T-helper 17 cell (primary cell): ENCODE measurements around the gene HDAC4. TPM values are rescaled to one million over a fixed set of nuclear protein-coding genes. Genes with fewer than 3 reads are reported as not detected.
A peak's percentile ranks its signal among the peaks of the same experiment; 100 is the strongest.

Experiments used
- ATAC-seq: fragments of 150-1000 bp; cut with Tn5 transposase; 2 replicates; pipeline ENCODE4 v1.10.0; 2021; ENCODE audit warnings: mild to moderate bottlenecking, moderate library complexity
- DNase-seq, 3 donors: peaks; one replicate each; pipeline versions ENCODE4 v3.0.0 to v3.0.0-alpha.2; 2020 to 2021
- H3K9me3 ChIP-seq: one replicate; pipeline ENCODE4 v1.7.0; 2013; ENCODE audit warnings: low read length, mild to moderate bottlenecking; ENCODE audit not compliant: control insufficient read depth, poor library complexity, severe bottlenecking
- H3K27ac Mint-ChIP-seq: one replicate; pipeline ENCODE4 v1.8.0; 2022; ENCODE audit warnings: mild to moderate bottlenecking, moderate library complexity, mixed read lengths
- H3K27me3 Mint-ChIP-seq: one replicate; pipeline ENCODE4 v1.8.0; 2022; ENCODE audit warnings: mixed read lengths
- H3K36me3 Mint-ChIP-seq: one replicate; pipeline ENCODE4 v1.8.0; 2022; ENCODE audit warnings: low read depth, mixed read lengths
- H3K4me1 Mint-ChIP-seq: one replicate; pipeline ENCODE4 v1.8.0; 2022; ENCODE audit warnings: mild to moderate bottlenecking, mixed read lengths
- H3K4me3 Mint-ChIP-seq: one replicate; pipeline ENCODE4 v1.8.0; 2022; ENCODE audit warnings: mild to moderate bottlenecking, moderate library complexity, mixed read lengths
- total RNA-seq, 4 donors: library from RNA in 2 of 4; stranded (reverse) in 2 of 4; gene quantifications; one replicate each; pipeline ENCODE4 v1.2.3 and lab custom pipeline; 2022 to 2026

HDAC4 gene
- total RNA-seq, 2 donors from 2014 or later, result 78.9 to 79.0 TPM

GRCh38 chr2:239345251-239345650, 55.6 kb downstream of the HDAC4 start:
- Mint-ChIP-seq H3K4me1 (peaks cover 17% of the 10 kb centered on the region), H3K4me3 (no peak overlapping the region), H3K27ac (no peak overlapping the region), H3K36me3 (peaks cover 5% of the 10 kb centered on the region), H3K27me3 (no peaks in the 10 kb centered on the region)
- DNase-seq (no peak), ATAC-seq (no peak)
- no peaks in the 10 kb centered on the region for H3K9me3 ChIP-seq

GRCh38 chr2:239344857-239345216, 56.0 kb downstream of the HDAC4 start:
- H3K27ac Mint-ChIP-seq, result no peak overlapping the region

GRCh38 chr2:239343946-239344856, 56.6 kb downstream of the HDAC4 start:
- ATAC-seq (no peak), DNase-seq (no peak)
- Mint-ChIP-seq H3K4me3 (no peak overlapping the region), H3K27ac (no peak overlapping the region), H3K27me3 (no peaks in the 10 kb centered on the region), H3K4me1 (peaks cover 23% of the 10 kb centered on the region), H3K36me3 (no peaks in the 10 kb centered on the region)
- no peaks in the 10 kb centered on the region for H3K9me3 ChIP-seq

More at GRCh38 chr2:239344857-239345216, 56.0 kb downstream of the HDAC4 start:
- H3K9me3 ChIP-seq, result no peaks in the 10 kb centered on the region
- no peak for ATAC-seq
- DNase-seq, result no peak
- H3K27me3 Mint-ChIP-seq, result no peaks in the 10 kb centered on the region
- peaks cover 5% of the 10 kb centered on the region for H3K36me3 Mint-ChIP-seq
- H3K4me1 Mint-ChIP-seq, result peaks cover 21% of the 10 kb centered on the region
- H3K4me3 Mint-ChIP-seq, result no peak overlapping the region

- no peak overlapping the region for H3K4me3 Mint-ChIP-seq
- H3K4me1 Mint-ChIP-seq, result peaks cover 24% of the 10 kb centered on the region
Observed at GRCh38 chr2:239343460-239343859, 57.4 kb downstream of the HDAC4 start.

GRCh38 chr2:239341840-239342239, 59.0 kb downstream of the HDAC4 start:
- ATAC-seq, result no peak
- no peaks in the 10 kb centered on the region for H3K27me3 Mint-ChIP-seq

More at GRCh38 chr2:239343460-239343859, 57.4 kb downstream of the HDAC4 start:
- Mint-ChIP-seq H3K27ac (no peak overlapping the region), H3K27me3 (no peaks in the 10 kb centered on the region), H3K36me3 (no peaks in the 10 kb centered on the region)
- no peak for ATAC-seq
- DNase-seq, result no peak
- H3K9me3 ChIP-seq, result no peaks in the 10 kb centered on the region

GRCh38 chr2:239341146-239341732, 59.6 kb downstream of the HDAC4 start:
- no peak for ATAC-seq
- DNase-seq, result no peak
- peaks cover 32% of the 10 kb centered on the region for H3K4me1 Mint-ChIP-seq
- H3K27me3 Mint-ChIP-seq, result no peaks in the 10 kb centered on the region
- H3K9me3 ChIP-seq, result no peaks in the 10 kb centered on the region
- no peak overlapping the region for H3K4me3 Mint-ChIP-seq
- peak overlapping the region; percentile 53 for H3K27ac Mint-ChIP-seq
- H3K36me3 Mint-ChIP-seq, result no peaks in the 10 kb centered on the region

More at GRCh38 chr2:239341840-239342239, 59.0 kb downstream of the HDAC4 start:
- Mint-ChIP-seq H3K4me3 (no peak overlapping the region), H3K27ac (no peak overlapping the region), H3K36me3 (no peaks in the 10 kb centered on the region), H3K4me1 (peaks cover 30% of the 10 kb centered on the region)
- H3K9me3 ChIP-seq, result no peaks in the 10 kb centered on the region
- no peak for DNase-seq

- Mint-ChIP-seq H3K4me1 (peaks cover 35% of the 10 kb centered on the region), H3K27ac (peak overlapping the region; percentile 66), H3K4me3 (peak overlapping the region; percentile 67), H3K36me3 (no peaks in the 10 kb centered on the region), H3K27me3 (no peaks in the 10 kb centered on the region)
- ATAC-seq (peak; percentile 68), DNase-seq (no peak)
- H3K9me3 ChIP-seq, result no peaks in the 10 kb centered on the region
Observed at GRCh38 chr2:239339726-239340601, 60.9 kb downstream of the HDAC4 start.

GRCh38 chr2:239339241-239339640, 61.6 kb downstream of the HDAC4 start:
- Mint-ChIP-seq H3K27me3 (no peaks in the 10 kb centered on the region), H3K4me1 (peaks cover 35% of the 10 kb centered on the region), H3K27ac (peak overlapping the region; percentile 66), H3K4me3 (peak overlapping the region; percentile 67), H3K36me3 (no peaks in the 10 kb centered on the region)
- DNase-seq (no peak), ATAC-seq (no peak)
- H3K9me3 ChIP-seq, result no peaks in the 10 kb centered on the region

- no peaks in the 10 kb centered on the region for H3K9me3 ChIP-seq
- no peaks in the 10 kb centered on the region for H3K27me3 Mint-ChIP-seq
- ATAC-seq (no peak), DNase-seq (no peak)
- H3K4me3 Mint-ChIP-seq, result no peak overlapping the region
- H3K27ac Mint-ChIP-seq, result no peak overlapping the region
- no peaks in the 10 kb centered on the region for H3K36me3 Mint-ChIP-seq
- peaks cover 35% of the 10 kb centered on the region for H3K4me1 Mint-ChIP-seq
Observed at GRCh38 chr2:239337877-239338484, 62.8 kb downstream of the HDAC4 start.

GRCh38 chr2:239337122-239337876, 63.5 kb downstream of the HDAC4 start:
- no peak overlapping the region for H3K4me3 Mint-ChIP-seq
- H3K9me3 ChIP-seq, result no peaks in the 10 kb centered on the region
- no peaks in the 10 kb centered on the region for H3K36me3 Mint-ChIP-seq
- no peak for ATAC-seq
- peaks cover 34% of the 10 kb centered on the region for H3K4me1 Mint-ChIP-seq
- no peak overlapping the region for H3K27ac Mint-ChIP-seq
- no peaks in the 10 kb centered on the region for H3K27me3 Mint-ChIP-seq
- no peak for DNase-seq

GRCh38 chr2:239331560-239331959, 69.3 kb downstream of the HDAC4 start:
- no peaks in the 10 kb centered on the region for H3K9me3 ChIP-seq
- Mint-ChIP-seq H3K4me1 (peaks cover 29% of the 10 kb centered on the region), H3K27me3 (no peaks in the 10 kb centered on the region), H3K4me3 (no peak overlapping the region), H3K27ac (no peak overlapping the region), H3K36me3 (no peaks in the 10 kb centered on the region)
- DNase-seq (no peak), ATAC-seq (no peak)

GRCh38 chr2:239330836-239331235, 70.0 kb downstream of the HDAC4 start:
- Mint-ChIP-seq H3K36me3 (no peaks in the 10 kb centered on the region), H3K27me3 (no peaks in the 10 kb centered on the region), H3K4me1 (peaks cover 30% of the 10 kb centered on the region), H3K27ac (no peak overlapping the region), H3K4me3 (no peak overlapping the region)
- no peaks in the 10 kb centered on the region for H3K9me3 ChIP-seq
- DNase-seq (no peak), ATAC-seq (no peak)
